H9 (cell line): Measurements from ENCODE around the gene KRTAP12-2. TPM values are rescaled to one million over a fixed set of nuclear protein-coding genes. Genes with fewer than 3 reads are reported as not detected.

Experiments
- DNase-seq: peaks from one replicate; pipeline ENCODE4 v3.0.0-alpha.2; 2017
- H2AFZ ChIP-seq: one replicate; pipeline ENCODE4 v1.6.1; 2013; ENCODE audit warnings: mild to moderate bottlenecking, low read length, control low read depth, moderate library complexity
- H2AK5ac ChIP-seq: 2 replicates; pipeline ENCODE4 v1.6.1; 2013; ENCODE audit warnings: low read length, control low read depth, mixed read lengths; ENCODE audit not compliant: insufficient read length
- H2BK120ac ChIP-seq: one replicate; pipeline ENCODE4 v1.6.1; 2013; ENCODE audit warnings: low read depth, mild to moderate bottlenecking, low read length, control low read depth, inconsistent platforms; ENCODE audit not compliant: poor library complexity, severe bottlenecking
- H2BK12ac ChIP-seq: 2 replicates; pipeline ENCODE4 v1.6.1; 2013; ENCODE audit warnings: low read length, control low read depth, mixed read lengths, low read depth; ENCODE audit not compliant: insufficient read length
- H2BK15ac ChIP-seq: 2 replicates; pipeline ENCODE4 v1.6.1; 2013; ENCODE audit warnings: low read depth, low read length, control low read depth
- H2BK20ac ChIP-seq: one replicate; pipeline ENCODE4 v1.6.1; 2013; ENCODE audit warnings: low read depth, mild to moderate bottlenecking, low read length, control low read depth, inconsistent platforms; ENCODE audit not compliant: poor library complexity, severe bottlenecking
- H2BK5ac ChIP-seq: 2 replicates; pipeline ENCODE4 v1.6.1; 2013; ENCODE audit warnings: low read length, control low read depth, mixed read lengths; ENCODE audit not compliant: insufficient read length
- H3K14ac ChIP-seq: 2 replicates; pipeline ENCODE4 v1.6.1; 2013; ENCODE audit warnings: low read length, control low read depth; ENCODE audit not compliant: insufficient read depth
- H3K18ac ChIP-seq: 2 replicates; pipeline ENCODE4 v1.6.1; 2013; ENCODE audit warnings: low read depth, mild to moderate bottlenecking, mixed read lengths, low read length, control low read depth; ENCODE audit not compliant: insufficient read length
- H3K23ac ChIP-seq: 2 replicates; pipeline ENCODE4 v1.6.1; 2013; ENCODE audit warnings: low read length, control low read depth, mixed read lengths, low read depth; ENCODE audit not compliant: insufficient read length
- H3K23me2 ChIP-seq: 2 replicates; pipeline ENCODE4 v1.6.1; 2013; ENCODE audit warnings: low read depth, mild to moderate bottlenecking, mixed read lengths, low read length, control low read depth; ENCODE audit not compliant: insufficient read length, poor library complexity, severe bottlenecking
- H3K27ac ChIP-seq: 2 replicates; pipeline ENCODE4 v1.5.1; 2013; ENCODE audit warnings: low read length, control low read depth, mixed read lengths, low read depth; ENCODE audit not compliant: insufficient read length
- H3K27me3 ChIP-seq: 2 replicates; pipeline ENCODE4 v1.6.1; 2013; ENCODE audit warnings: low read length, control low read depth, inconsistent platforms; ENCODE audit not compliant: insufficient read depth
- H3K4ac ChIP-seq: 2 replicates; pipeline ENCODE4 v1.6.1; 2013; ENCODE audit warnings: low read depth, mild to moderate bottlenecking, control low read depth, inconsistent platforms, low read length, moderate library complexity
- H3K4me1 ChIP-seq: 2 replicates; pipeline ENCODE4 v1.6.1; 2013; ENCODE audit warnings: low read length, control low read depth, inconsistent platforms; ENCODE audit not compliant: insufficient read depth
- H3K4me2 ChIP-seq: 2 replicates; pipeline ENCODE4 v1.6.1; 2013; ENCODE audit warnings: low read length, control low read depth, mixed read lengths; ENCODE audit not compliant: insufficient read length, insufficient read depth
- H3K56ac ChIP-seq: 2 replicates; pipeline ENCODE4 v1.6.1; 2013; ENCODE audit warnings: low read depth, mild to moderate bottlenecking, mixed read lengths, low read length, control low read depth; ENCODE audit not compliant: insufficient read length
- H3K79me1 ChIP-seq: 2 replicates; pipeline ENCODE4 v1.6.1; 2013; ENCODE audit warnings: low read depth, mild to moderate bottlenecking, moderate library complexity, low read length, control low read depth, inconsistent platforms; ENCODE audit not compliant: insufficient read depth, poor library complexity, severe bottlenecking
- H3K79me2 ChIP-seq: 2 replicates; pipeline ENCODE4 v1.6.1; 2013; ENCODE audit warnings: low read length, control low read depth, inconsistent platforms; ENCODE audit not compliant: insufficient read depth
- H3K9ac ChIP-seq: 2 replicates; pipeline ENCODE4 v1.6.1; 2013; ENCODE audit warnings: low read length, control low read depth, mixed read lengths; ENCODE audit not compliant: insufficient read length; ENCODE audit errors: extremely low read depth
- H3K9me3 ChIP-seq: one replicate; pipeline ENCODE4 v1.6.1; 2013; ENCODE audit warnings: low read depth, low read length, inconsistent platforms; ENCODE audit not compliant: control insufficient read depth
- H3T11ph ChIP-seq: one replicate; pipeline ENCODE4 v1.6.1; 2013; ENCODE audit warnings: mild to moderate bottlenecking, low read length, control low read depth, inconsistent platforms
- H4K20me1 ChIP-seq: one replicate; pipeline ENCODE4 v1.6.1; 2013; ENCODE audit not compliant: control insufficient read depth, insufficient read length, insufficient read depth
- H4K5ac ChIP-seq: 2 replicates; pipeline ENCODE4 v1.6.1; 2013; ENCODE audit warnings: low read depth, mild to moderate bottlenecking, mixed read lengths, low read length, control low read depth; ENCODE audit not compliant: insufficient read length
- H4K8ac ChIP-seq: replicated peaks from 2 replicates; pipeline ENCODE4 v1.6.1; 2013; ENCODE audit warnings: low read length, control low read depth, mixed read lengths, low read depth; ENCODE audit not compliant: insufficient read length
- H4K91ac ChIP-seq: 2 replicates; pipeline ENCODE4 v1.6.1; 2013; ENCODE audit warnings: low read depth, mild to moderate bottlenecking, moderate library complexity, mixed read lengths, low read length, control low read depth; ENCODE audit not compliant: insufficient read length
- H3K27ac Mint-ChIP-seq, 3 experiments: 2 replicates in 2 of 3; 3 replicates in 1 of 3; pipeline ENCODE4 v1.8.0; 2020 to 2021; ENCODE audit warnings: mixed read lengths in 3 of 3, mild to moderate bottlenecking in 1 of 3, moderate library complexity in 1 of 3
- H3K27me3 Mint-ChIP-seq: 2 replicates; pipeline ENCODE4 v1.8.0; 2021; ENCODE audit warnings: low read depth, mild to moderate bottlenecking, moderate library complexity, mixed read lengths
- H3K36me3 Mint-ChIP-seq, 3 experiments: 2 replicates in 2 of 3; 3 replicates in 1 of 3; pipeline ENCODE4 v1.8.0; 2020 to 2021; ENCODE audit warnings: low read depth in 3 of 3, mixed read lengths in 3 of 3; ENCODE audit not compliant: insufficient read depth in 1 of 3
- H3K4me1 Mint-ChIP-seq, 2 experiments: 2 replicates each; pipeline ENCODE4 v1.8.0; 2020; ENCODE audit warnings: mixed read lengths in 2 of 2
- H3K4me3 Mint-ChIP-seq, 2 experiments: 2 replicates in 1 of 2; 3 replicates in 1 of 2; pipeline ENCODE4 v1.8.0; 2020 to 2021; ENCODE audit warnings: mild to moderate bottlenecking in 2 of 2, mixed read lengths in 2 of 2, moderate library complexity in 1 of 2
- H3K9me3 Mint-ChIP-seq, 2 experiments: 2 replicates in 1 of 2; 3 replicates in 1 of 2; pipeline ENCODE4 v1.8.0; 2020; ENCODE audit warnings: mild to moderate bottlenecking in 2 of 2, mixed read lengths in 2 of 2, moderate library complexity in 1 of 2
- CTCF ChIP-seq: fragments of 200-600 bp; sonication (generic); conservative IDR thresholded peaks from 3 replicates; pipeline ENCODE4 v1.8.0; 2021; ENCODE audit warnings: antibody characterized with exemption, mild to moderate bottlenecking
- WGBS: extraction: QIAGEN DNeasy Blood & Tissue Kit; methylation state at CpG from one replicate; pipeline ENCODE4 v1.1.7; 2013; ENCODE audit warnings: missing lambda C conversion rate, low lambda C conversion rate, mixed read lengths; ENCODE audit not compliant: insufficient read length; ENCODE audit errors: extremely low coverage; 5-methylcytosine and 5-hydroxymethylcytosine counted together
- total RNA-seq: library from RNA; stranded (reverse); gene quantifications from 2 replicates; pipeline ENCODE4 v1.2.1, GENCODE V29; 2021

Gene KRTAP12-2
- total RNA-seq, 1 experiment from 2014 or later = not detected

GRCh38 chr21:44658541-44658910, 8.2 kb downstream of the KRTAP12-2 start:
- TF ChIP-seq CTCF = no peak
- Histone ChIP-seq H3K27ac (no peak overlapping the region), H4K20me1 (no peaks in the 10 kb centered on the region), H3K27me3 (no peaks in the 10 kb centered on the region), H3K4me1 (no peaks in the 10 kb centered on the region), H4K8ac (no peak overlapping the region), H2AK5ac (no peak overlapping the region), H4K91ac (no peak overlapping the region), H3K9me3 (no peaks in the 10 kb centered on the region), H3K56ac (no peak overlapping the region), H2BK5ac (no peak overlapping the region), H3K79me1 (no peaks in the 10 kb centered on the region), H2BK20ac (no peak overlapping the region), H3K14ac (no peak overlapping the region), H3K9ac (no peak overlapping the region), H3K4ac (no peak overlapping the region), H3K79me2 (no peaks in the 10 kb centered on the region), H3K23ac (no peak overlapping the region), H3K23me2 (no peaks in the 10 kb centered on the region), H4K5ac (no peak overlapping the region), H3K18ac (no peak overlapping the region), H3T11ph (no peak overlapping the region), H2BK120ac (no peak overlapping the region), H2BK15ac (no peak overlapping the region), H2BK12ac (no peak overlapping the region), H3K4me2 (no peak overlapping the region), H2AFZ (no peak overlapping the region)
- Mint-ChIP-seq H3K36me3 (peaks cover 2 to 10% (median 5%) of the 10 kb centered on the region in 3 experiments; a peak in 4 of 7 replicates), H3K9me3 (peaks cover 8 to 11% of the 10 kb centered on the region in 2 experiments; a peak in 4 of 5 replicates), H3K4me1 (peaks cover 32 to 38% of the 10 kb centered on the region in 2 experiments), H3K27me3 (peaks cover 14% of the 10 kb centered on the region), H3K4me3 (no peak overlapping the region; a peak in 1 of 5 replicates), H3K27ac (no peak overlapping the region)
- no peak for DNase-seq
- WGBS = no CpG with 5 or more reads among the region's 5 CpGs
